ENCODE measurements around the gene PAX7.

GRCh38 chr1:18730321-18730720 is 99.7 kb downstream of the PAX7 start:
- TF ChIP-seq ZNF76 (CRISPR knock-in tag; IDR thresholded peaks at IDR 0.05; ENCODE audit: borderline replicate concordance) (no peak), CTCF (IDR thresholded peaks at IDR 0.05 in 2 of 3, conservative IDR thresholded peaks at IDR 0.05 in 1 of 3; ENCODE audit: insufficient read depth in 2 of 3, low read depth in 1 of 3, low read length in 3 of 3) (no peak), ATF3 (IDR thresholded peaks at IDR 0.05) (no peak), ATF3 (CRISPR knock-in tag; conservative IDR thresholded peaks at IDR 0.05) (no peak), KDM1A (IDR thresholded peaks at IDR 0.05) (no peak)
